Loucy (cell line): Measurements from ENCODE around the gene NCF2.

Experiments
- H2AFZ ChIP-seq: fragments of 200-600 bp; sonication (generic); 2 replicates; pipeline ENCODE4 v1.6.0; 2016; ENCODE audit warnings: antibody characterized with exemption, mild to moderate bottlenecking, low read length, moderate library complexity
- H3F3A ChIP-seq: fragments of 200-600 bp; 2 replicates; pipeline ENCODE4 v1.6.0; 2016; ENCODE audit warnings: antibody characterized with exemption, low read depth, mild to moderate bottlenecking
- H3K27me3 ChIP-seq: fragments of 200-600 bp; sonication (generic); 2 replicates; pipeline ENCODE4 v1.6.1; 2014; ENCODE audit warnings: low read length, mild to moderate bottlenecking; ENCODE audit not compliant: insufficient read depth, poor library complexity, severe bottlenecking
- H3K36me3 ChIP-seq: fragments of 200-600 bp; sonication (generic); 2 replicates; pipeline ENCODE4 v1.6.1; 2016; ENCODE audit warnings: low read length; ENCODE audit not compliant: insufficient read depth
- H3K4me1 ChIP-seq: fragments of 200-600 bp; sonication (generic); 2 replicates; pipeline ENCODE4 v1.5.1; 2014; ENCODE audit warnings: low read length, mild to moderate bottlenecking; ENCODE audit not compliant: insufficient read depth, poor library complexity, severe bottlenecking
- H3K4me2 ChIP-seq: fragments of 200-600 bp; sonication (generic); 2 replicates; pipeline ENCODE4 v1.6.0; 2014; ENCODE audit warnings: antibody characterized with exemption, low read length, low read depth, mild to moderate bottlenecking; ENCODE audit not compliant: poor library complexity, severe bottlenecking
- H3K4me3 ChIP-seq: fragments of 200-600 bp; sonication (generic); 2 replicates; pipeline ENCODE4 v1.5.1; 2014; ENCODE audit warnings: low read length, mild to moderate bottlenecking, mixed read lengths; ENCODE audit not compliant: poor library complexity, severe bottlenecking
- H3K79me2 ChIP-seq: fragments of 200-600 bp; sonication (generic); 2 replicates; pipeline ENCODE4 v1.6.1; 2014; ENCODE audit warnings: low read length; ENCODE audit not compliant: insufficient read depth
- H3K9ac ChIP-seq: fragments of 200-600 bp; sonication (generic); 2 replicates; pipeline ENCODE4 v1.6.0; 2014; ENCODE audit warnings: mild to moderate bottlenecking, low read depth, low read length, moderate library complexity; ENCODE audit not compliant: poor library complexity, severe bottlenecking
- H3K9me2 ChIP-seq: fragments of 200-600 bp; sonication (generic); replicated peaks from 2 replicates; pipeline ENCODE4 v1.6.1; 2016; ENCODE audit warnings: low read depth, low read length, mixed read lengths
- H3K9me3 ChIP-seq: fragments of 200-600 bp; sonication (generic); 2 replicates; pipeline ENCODE4 v1.6.1; 2014; ENCODE audit warnings: mild to moderate bottlenecking, antibody characterized with exemption, low read length, low read depth; ENCODE audit not compliant: insufficient read depth
- H4K20me1 ChIP-seq: fragments of 200-600 bp; sonication (generic); 2 replicates; pipeline ENCODE4 v1.6.0; 2014; ENCODE audit warnings: antibody characterized with exemption, low read length, mild to moderate bottlenecking; ENCODE audit not compliant: insufficient read depth, poor library complexity, severe bottlenecking
- EZH2phosphoT487 ChIP-seq: fragments of 200-600 bp; IDR thresholded peaks from 2 replicates; pipeline ENCODE4 v1.6.1; 2018; ENCODE audit warnings: antibody characterized with exemption, mild to moderate bottlenecking, moderate library complexity, borderline replicate concordance
- TF ChIP-seq, protein P1 (sequence below): fragments of 200-600 bp; sonication (generic); conservative IDR thresholded peaks from 2 replicates; pipeline ENCODE4 v1.5.1; 2014; ENCODE audit warnings: mild to moderate bottlenecking, antibody characterized with exemption, low read length

NCF2 gene

DNA sequence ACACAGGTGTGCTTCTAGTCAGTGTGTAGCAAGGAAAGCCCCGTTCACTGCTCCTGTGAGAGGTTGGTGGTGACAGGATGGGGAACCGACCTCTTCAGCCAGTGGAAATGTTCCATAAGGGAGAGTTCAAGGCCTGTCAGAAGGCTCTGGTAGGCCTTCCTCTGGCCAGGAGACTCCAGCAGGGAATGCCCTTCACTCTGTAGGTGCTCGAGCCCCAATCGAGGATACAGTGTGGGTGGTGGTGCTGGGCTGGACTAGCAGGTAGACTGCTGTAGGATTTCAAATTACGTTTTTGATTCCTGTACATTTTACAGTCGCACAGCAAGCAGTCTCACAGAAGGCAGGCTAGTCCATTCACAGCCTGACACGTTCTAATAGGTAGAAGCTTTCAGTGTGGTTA, 37.8 kb downstream of the NCF2 start:
- Histone ChIP-seq H3K9me3 (no peaks in the 10 kb centered on the region), H3K9me2 (no peaks in the 10 kb centered on the region), H3K9ac (no peak overlapping the region), H3F3A (no peaks in the 10 kb centered on the region), H3K27me3 (no peaks in the 10 kb centered on the region), H3K4me3 (no peak overlapping the region), H3K79me2 (no peaks in the 10 kb centered on the region), H3K4me1 (no peaks in the 10 kb centered on the region), H3K36me3 (peaks cover 78% of the 10 kb centered on the region), H4K20me1 (no peaks in the 10 kb centered on the region), H3K4me2 (no peak overlapping the region), H2AFZ (no peak overlapping the region)
- no peak for TF ChIP-seq EZH2phosphoT487
- TF ChIP-seq, protein P1, sequence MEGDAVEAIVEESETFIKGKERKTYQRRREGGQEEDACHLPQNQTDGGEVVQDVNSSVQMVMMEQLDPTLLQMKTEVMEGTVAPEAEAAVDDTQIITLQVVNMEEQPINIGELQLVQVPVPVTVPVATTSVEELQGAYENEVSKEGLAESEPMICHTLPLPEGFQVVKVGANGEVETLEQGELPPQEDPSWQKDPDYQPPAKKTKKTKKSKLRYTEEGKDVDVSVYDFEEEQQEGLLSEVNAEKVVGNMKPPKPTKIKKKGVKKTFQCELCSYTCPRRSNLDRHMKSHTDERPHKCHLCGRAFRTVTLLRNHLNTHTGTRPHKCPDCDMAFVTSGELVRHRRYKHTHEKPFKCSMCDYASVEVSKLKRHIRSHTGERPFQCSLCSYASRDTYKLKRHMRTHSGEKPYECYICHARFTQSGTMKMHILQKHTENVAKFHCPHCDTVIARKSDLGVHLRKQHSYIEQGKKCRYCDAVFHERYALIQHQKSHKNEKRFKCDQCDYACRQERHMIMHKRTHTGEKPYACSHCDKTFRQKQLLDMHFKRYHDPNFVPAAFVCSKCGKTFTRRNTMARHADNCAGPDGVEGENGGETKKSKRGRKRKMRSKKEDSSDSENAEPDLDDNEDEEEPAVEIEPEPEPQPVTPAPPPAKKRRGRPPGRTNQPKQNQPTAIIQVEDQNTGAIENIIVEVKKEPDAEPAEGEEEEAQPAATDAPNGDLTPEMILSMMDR, result no peak

DNA sequence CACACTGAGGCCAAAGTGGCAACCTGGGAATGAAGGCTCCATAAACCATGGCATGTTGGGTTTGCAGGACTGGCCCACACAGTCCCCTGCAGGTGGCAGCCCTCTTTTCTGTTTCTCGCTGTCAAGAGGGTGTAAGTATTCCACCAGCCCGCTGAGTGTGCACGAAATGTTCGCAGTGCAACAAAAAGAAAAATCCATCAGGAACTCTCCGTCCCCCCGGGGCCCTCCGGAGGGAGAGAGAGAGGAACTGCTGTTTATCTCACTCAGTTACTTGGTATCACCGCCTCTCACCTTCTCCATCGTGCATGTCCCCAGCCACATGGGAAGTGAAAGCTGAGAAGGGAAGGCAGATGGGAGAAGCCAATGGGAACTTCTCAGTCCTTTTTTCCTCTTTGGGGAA, 38.3 kb downstream of the NCF2 start:
- Histone ChIP-seq H3F3A (no peaks in the 10 kb centered on the region), H3K36me3 (peaks cover 83% of the 10 kb centered on the region), H3K4me2 (no peak overlapping the region), H3K9me2 (no peaks in the 10 kb centered on the region), H3K27me3 (no peaks in the 10 kb centered on the region), H3K79me2 (no peaks in the 10 kb centered on the region), H3K4me3 (no peak overlapping the region), H3K9me3 (no peaks in the 10 kb centered on the region), H3K4me1 (no peaks in the 10 kb centered on the region), H4K20me1 (no peaks in the 10 kb centered on the region), H3K9ac (no peak overlapping the region), H2AFZ (no peak overlapping the region)
- TF ChIP-seq, protein P1, result no peak
- no peak for TF ChIP-seq EZH2phosphoT487

GRCh38 chr1:183550915-183551314, 39.3 kb downstream of the NCF2 start:
- TF ChIP-seq, protein P1, result no peak
- Histone ChIP-seq H3K36me3 (peaks cover 93% of the 10 kb centered on the region), H3K4me2 (no peak overlapping the region), H3K9me2 (no peaks in the 10 kb centered on the region), H4K20me1 (no peaks in the 10 kb centered on the region), H3K27me3 (no peaks in the 10 kb centered on the region), H3K9ac (no peak overlapping the region), H3K4me1 (no peaks in the 10 kb centered on the region), H3F3A (no peaks in the 10 kb centered on the region), H3K79me2 (no peaks in the 10 kb centered on the region), H3K4me3 (no peak overlapping the region), H2AFZ (no peak overlapping the region), H3K9me3 (no peaks in the 10 kb centered on the region)
